Activated B cell treated with CpG ODN at 0.5 μM for 24 hours (primary cell): ENCODE measurements around the gene EVL. TPM values are rescaled to one million over a fixed set of nuclear protein-coding genes. Genes with fewer than 3 reads are reported as not detected.

Source experiments
- ATAC-seq: fragments of 200-7000 bp; cut with Tn5 transposase; one replicate; pipeline ENCODE4 v1.10.0; 2021; ENCODE audit warnings: low read depth, mild to moderate bottlenecking, moderate library complexity
- CTCF ChIA-PET: fragments of 350-600 bp; sonication (Branson Sonifier 250); formaldehyde crosslinking; loops from one replicate; lab custom pipeline; 2021; ENCODE audit warnings: antibody characterized with exemption; lab: Charles Lee
- POLR2A ChIA-PET: fragments of 350-600 bp; sonication (Branson Sonifier 250); formaldehyde crosslinking; loops from one replicate; lab custom pipeline; 2021; ENCODE audit warnings: antibody characterized with exemption; lab: Charles Lee
- DNase-seq: peaks from one replicate; pipeline ENCODE4 v3.0.0; 2022
- H3K27ac Mint-ChIP-seq: one replicate; pipeline ENCODE4 v1.8.0; 2020; ENCODE audit warnings: mixed read lengths
- H3K27me3 Mint-ChIP-seq: one replicate; pipeline ENCODE4 v1.8.0; 2021; ENCODE audit warnings: mixed read lengths
- H3K36me3 Mint-ChIP-seq: one replicate; pipeline ENCODE4 v1.8.0; 2021; ENCODE audit warnings: low read depth, mixed read lengths
- H3K4me1 Mint-ChIP-seq: one replicate; pipeline ENCODE4 v1.8.0; 2021; ENCODE audit warnings: mixed read lengths
- H3K4me3 Mint-ChIP-seq: one replicate; pipeline ENCODE4 v1.8.0; 2020; ENCODE audit warnings: mild to moderate bottlenecking, mixed read lengths
- H3K9me3 Mint-ChIP-seq: one replicate; pipeline ENCODE4 v1.8.0; 2020; ENCODE audit warnings: mixed read lengths
- CTCF ChIP-seq: fragments of 200-600 bp; IDR thresholded peaks from one replicate; pipeline ENCODE4 v1.8.0; 2022; ENCODE audit warnings: antibody characterized with exemption, mild to moderate bottlenecking
- intact Hi-C: fragments of 100-400 bp; cut with micrococcal nuclease; formaldehyde crosslinking; loops from one replicate; pipeline ENCODE4 v1.15.1; 2024
- total RNA-seq: library from RNA; stranded (reverse); gene quantifications from 2 replicates; pipeline ENCODE4 v1.2.3, GENCODE V29; 2022

The EVL gene
- total RNA-seq, 1 donor from 2014 or later: 272 TPM

- H3K9me3 Mint-ChIP-seq: no peaks in the 10 kb centered on the region
- ChIA-PET POLR2A (interaction anchor here (0.7 to 1.7 kb wide), 5 partner anchors 22 to 47 kb away, joined by 4 to 12 read pairs (median 9); partner anchors contain the start of gene EVL), CTCF (interaction anchor here (0.7 to 9.7 kb wide), 7 partner anchors 14 to 121 kb away, joined by 3 to 117 read pairs (median 8); partner anchors contain the start of gene EVL)
- peaks cover 90% of the 10 kb centered on the region for H3K36me3 Mint-ChIP-seq
- no peak for TF ChIP-seq CTCF
- intact Hi-C loops: loop anchor here (2.0 kb wide), 1 partner anchor 15 kb away; no protein-coding TSS in a partner anchor
- no peak for DNase-seq
- H3K27ac Mint-ChIP-seq: peak overlapping the region; percentile 89
- H3K27me3 Mint-ChIP-seq: no peaks in the 10 kb centered on the region
- no peak for ATAC-seq
- peak overlapping the region; percentile 13 for H3K4me3 Mint-ChIP-seq
- peaks cover 52% of the 10 kb centered on the region for H3K4me1 Mint-ChIP-seq
Measured at GRCh38 chr14:100103250-100104005, 38.2 kb downstream of the EVL start.

- ATAC-seq (peak; percentile 12), DNase-seq (no peak)
- peaks cover 90% of the 10 kb centered on the region for H3K36me3 Mint-ChIP-seq
- H3K27me3 Mint-ChIP-seq: no peaks in the 10 kb centered on the region
- peak overlapping the region; percentile 2 for H3K4me3 Mint-ChIP-seq
- no peaks in the 10 kb centered on the region for H3K9me3 Mint-ChIP-seq
- peaks cover 57% of the 10 kb centered on the region for H3K4me1 Mint-ChIP-seq
- peak overlapping the region; percentile 89 for H3K27ac Mint-ChIP-seq
- POLR2A ChIA-PET: interaction anchor here (1.7 kb wide), 1 partner anchor 22 kb away, joined by 10 read pairs; no protein-coding TSS in a partner anchor
- CTCF ChIA-PET: interaction anchor here (1.0 to 9.7 kb wide), 6 partner anchors 21 to 121 kb away, joined by 3 to 117 read pairs (median 10); partner anchors contain the start of gene EVL
- intact Hi-C loops: no loop called here
- no peak for TF ChIP-seq CTCF
Measured at GRCh38 chr14:100104006-100104352, 38.8 kb downstream of the EVL start.

GRCh38 chr14:100104523-100105300 lies 39.5 kb downstream of the EVL start:
- TF ChIP-seq CTCF: no peak
- DNase-seq (no peak), ATAC-seq (no peak)
- no peaks in the 10 kb centered on the region for H3K9me3 Mint-ChIP-seq
- peak overlapping the region; percentile 89 for H3K27ac Mint-ChIP-seq
- POLR2A ChIA-PET: interaction anchor here (0.6 kb wide), 2 partner anchors 33 to 38 kb away, joined by 6 to 10 read pairs; no protein-coding TSS in a partner anchor
- H3K4me1 Mint-ChIP-seq: peaks cover 61% of the 10 kb centered on the region
- H3K4me3 Mint-ChIP-seq: no peak overlapping the region
- CTCF ChIA-PET: interaction anchor here (1.0 to 9.7 kb wide), 6 partner anchors 22 to 122 kb away, joined by 3 to 117 read pairs (median 10); partner anchors contain the start of gene EVL
- peaks cover 92% of the 10 kb centered on the region for H3K36me3 Mint-ChIP-seq
- intact Hi-C loops: no loop called here
- no peaks in the 10 kb centered on the region for H3K27me3 Mint-ChIP-seq

- intact Hi-C loops: no loop called here
- H3K4me1 Mint-ChIP-seq: peaks cover 60% of the 10 kb centered on the region
- H3K27me3 Mint-ChIP-seq: no peaks in the 10 kb centered on the region
- ATAC-seq: no peak
- POLR2A ChIA-PET: interaction anchor here (0.6 to 0.7 kb wide), 3 partner anchors 34 to 52 kb away, joined by 3 to 10 read pairs (median 6); no protein-coding TSS in a partner anchor
- no peak for DNase-seq
- peak overlapping the region; percentile 42 for H3K27ac Mint-ChIP-seq
- H3K4me3 Mint-ChIP-seq: no peak overlapping the region
- H3K36me3 Mint-ChIP-seq: peaks cover 91% of the 10 kb centered on the region
- CTCF ChIA-PET: interaction anchor here (1.3 to 9.7 kb wide), 3 partner anchors 25 to 49 kb away, joined by 5 to 117 read pairs (median 111); no protein-coding TSS in a partner anchor
- no peaks in the 10 kb centered on the region for H3K9me3 Mint-ChIP-seq
- no peak for TF ChIP-seq CTCF
Measured at GRCh38 chr14:100105357-100106169, 40.3 kb downstream of the EVL start.
